Fibroblast of the conjunctiva (primary cell): ENCODE results near the gene STRN3.
A peak's percentile ranks its signal among the peaks of the same experiment; 100 is the strongest.
"Not testable (repeated sequence)": the region's sequence is repeated elsewhere in the genome, so short reads cannot be mapped to it uniquely, and the experiment has no call there.

ENCODE experiments used
- DNase-seq: peaks from one replicate; pipeline ENCODE4 v3.0.0-alpha.2; 2010; ENCODE audit warnings: low read depth

The STRN3 gene

GRCh38 chr14:31026077-31026449 lies at the start of gene STRN3:
TSS of gene STRN3 (minus strand) at chr14:31026379. CDS start at chr14:31026185, 194 bp downstream.
- DNase-seq: no peak

- DNase-seq: no peak
Observed at GRCh38 chr14:31075144-31075543, 49.0 kb upstream of the STRN3 start.

GRCh38 chr14:31071151-31071550 lies 45.0 kb upstream of the STRN3 start:
- no peak for DNase-seq

GRCh38 chr14:31070431-31070830 lies 44.3 kb upstream of the STRN3 start:
- DNase-seq: no peak

GRCh38 chr14:31069343-31069742 lies 43.2 kb upstream of the STRN3 start:
- DNase-seq: no peak

GRCh38 chr14:31068235-31068634 lies 42.1 kb upstream of the STRN3 start:
- no peak for DNase-seq

- not testable (repeated sequence) for DNase-seq
Observed at GRCh38 chr14:31062908-31063307, 36.7 kb upstream of the STRN3 start.

GRCh38 chr14:31060253-31060875 lies 34.2 kb upstream of the STRN3 start:
- DNase-seq: no peak

GRCh38 chr14:31059152-31059924 lies 33.2 kb upstream of the STRN3 start:
- DNase-seq: peak; percentile 32

- DNase-seq: no peak
Observed at GRCh38 chr14:31057701-31058364, 31.7 kb upstream of the STRN3 start.

GRCh38 chr14:31057035-31057434 lies 30.9 kb upstream of the STRN3 start:
- no peak for DNase-seq

GRCh38 chr14:31052905-31053586 lies 26.9 kb upstream of the STRN3 start:
- DNase-seq: peak; percentile 16

- DNase-seq: no peak
Observed at GRCh38 chr14:31051511-31051910, 25.3 kb upstream of the STRN3 start.

GRCh38 chr14:31051023-31051422 lies 24.8 kb upstream of the STRN3 start:
- DNase-seq: no peak

- no peak for DNase-seq
Observed at GRCh38 chr14:31047503-31047902, 21.3 kb upstream of the STRN3 start.

GRCh38 chr14:31045501-31046080 lies 19.4 kb upstream of the STRN3 start:
- DNase-seq: no peak

GRCh38 chr14:31043379-31043778 lies 17.2 kb upstream of the STRN3 start:
- DNase-seq: no peak

- not testable (repeated sequence) for DNase-seq
Observed at GRCh38 chr14:31042893-31043292, 16.7 kb upstream of the STRN3 start.

GRCh38 chr14:31042300-31042699 lies 16.1 kb upstream of the STRN3 start:
- DNase-seq: no peak

GRCh38 chr14:31038521-31039166 lies 12.5 kb upstream of the STRN3 start:
- no peak for DNase-seq

- DNase-seq: no peak
Observed at GRCh38 chr14:31037709-31038221, 11.6 kb upstream of the STRN3 start.
